K562 treated with DMSO at 1 percent for 24 hours (cell line): ENCODE results near the gene PTPN2. TPM values are rescaled to one million over a fixed set of nuclear protein-coding genes. Genes with fewer than 3 reads are reported as not detected.

Experiments used
- total RNA-seq: library from RNA; unstranded; fragments of 300-600 nt; gene quantifications from 2 replicates; pipeline ENCODE4 v1.2.3, GENCODE V29; 2022; ENCODE audit warnings: low read depth; ENCODE audit not compliant: insufficient read depth

Gene PTPN2
- total RNA-seq = 20.3 and 21.6 TPM in 2 replicates

GRCh38 chr18:12883684-12884405 is at the start of gene PTPN2:
TSS of gene PTPN2 (minus strand) at chr18:12884237. CDS start at chr18:12884141, 96 bp downstream.

Other genes starting within 250 kb of the PTPN2 start
- 11.8 and 13.9 TPM in 2 replicates for gene SPIRE1, start 226.1 kb downstream of the PTPN2 start, total RNA-seq
- gene CEP76, start 181.5 kb downstream of the PTPN2 start, total RNA-seq = 10.1 and 12.3 TPM in 2 replicates
- gene PSMG2, start 181.2 kb downstream of the PTPN2 start, total RNA-seq = 52.1 and 58.3 TPM in 2 replicates
- gene SEH1L, start 63.8 kb upstream of the PTPN2 start, total RNA-seq = 21.4 and 27.1 TPM in 2 replicates
- gene CEP192, start 107.1 kb upstream of the PTPN2 start, total RNA-seq = 17.8 and 19.3 TPM in 2 replicates